Germinal center (tissue), 1 donor: Measurements from ENCODE around the gene DDX1.
"Not testable (repeated sequence)": the region's sequence is repeated elsewhere in the genome, so short reads cannot be mapped to it uniquely, and the experiment has no call there.

Experiments used
- DNase-seq: peaks from one replicate; pipeline ENCODE4 v3.0.0; 2012; ENCODE audit warnings: mixed read lengths, low spot score

DDX1 gene

DNA sequence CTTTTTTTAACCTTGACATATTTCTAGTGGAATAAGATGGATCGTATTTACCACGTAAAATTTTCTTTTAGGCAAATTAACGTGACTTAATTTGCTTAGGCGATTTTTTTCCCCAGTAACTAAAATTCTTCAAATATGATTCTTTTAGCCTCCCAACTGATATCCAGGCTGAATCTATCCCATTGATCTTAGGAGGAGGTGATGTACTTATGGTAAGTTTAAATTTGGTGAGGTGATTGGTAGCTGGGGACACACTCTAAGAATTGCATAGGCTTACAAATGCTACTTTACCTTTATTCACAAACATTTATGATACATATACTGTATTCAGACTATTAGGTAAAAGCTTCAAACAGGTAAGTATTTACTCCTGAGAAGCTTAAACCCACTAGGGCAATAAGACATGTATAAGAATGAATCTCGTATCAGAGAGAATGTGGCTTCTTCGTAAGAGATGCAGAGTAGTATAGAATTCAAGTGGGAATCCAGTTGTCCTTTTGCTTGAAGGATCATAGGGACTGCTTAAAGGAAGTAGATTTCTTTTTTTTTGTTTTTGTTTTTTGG is 3.8 kb downstream of the DDX1 start:
- DNase-seq: no peak

DNA sequence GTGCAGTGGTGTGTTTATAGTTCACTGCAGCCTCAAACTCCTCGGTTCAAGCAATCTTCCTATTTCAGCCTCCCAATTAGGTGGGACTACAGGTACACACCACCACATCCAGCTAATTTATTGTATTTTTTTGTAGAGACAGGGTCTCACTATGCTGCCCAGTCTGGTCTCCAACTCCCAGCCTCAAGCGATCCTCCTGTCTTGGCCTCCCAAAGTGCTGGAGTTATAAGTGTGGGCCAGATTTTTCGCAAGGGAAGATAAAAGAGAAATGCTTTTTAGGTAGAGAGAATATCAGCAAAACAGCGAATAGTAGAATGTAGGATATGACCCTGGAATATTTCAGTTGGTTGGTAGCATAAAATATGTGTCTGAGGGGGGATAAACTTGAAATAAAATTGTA is 4.3 kb downstream of the DDX1 start:
- DNase-seq: no peak

DNA sequence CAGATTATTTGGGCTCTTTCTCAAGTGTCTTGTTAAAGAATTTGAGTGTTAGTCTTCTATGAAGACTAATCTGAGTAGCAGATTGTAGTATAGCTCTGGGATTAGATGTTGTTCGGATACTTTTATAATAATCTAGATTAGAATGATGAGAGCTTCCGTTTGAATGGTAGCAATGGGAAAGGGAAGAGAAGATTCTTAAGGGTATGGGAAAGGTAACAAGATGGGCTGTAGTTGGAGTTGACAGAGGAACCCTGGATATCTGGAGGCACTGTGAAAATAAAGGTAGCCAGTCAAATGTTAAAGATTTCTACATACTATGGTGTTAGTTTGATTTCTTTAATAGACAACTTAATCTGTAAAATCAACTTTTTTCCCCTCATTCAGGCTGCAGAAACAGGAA is 4.7 kb downstream of the DDX1 start:
- no peak for DNase-seq

DNA sequence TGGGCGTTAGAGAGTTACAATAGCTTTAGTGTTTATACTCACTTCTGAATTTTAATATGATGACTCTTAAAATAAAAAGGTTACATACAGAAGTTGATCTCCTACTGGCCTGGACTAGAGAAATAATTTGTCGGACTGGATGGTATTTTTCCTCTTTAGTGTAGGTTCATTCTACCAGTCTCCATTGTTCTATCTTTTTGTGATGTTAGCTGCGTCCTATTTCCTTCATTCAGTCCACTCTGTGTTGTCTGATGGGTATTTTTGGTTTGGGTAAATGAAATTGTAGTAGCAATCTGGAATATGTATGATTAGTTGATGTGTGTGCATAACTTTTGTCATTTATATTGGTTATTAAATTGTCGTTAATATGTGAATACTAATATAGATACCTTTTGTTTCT is 5.3 kb downstream of the DDX1 start:
- no peak for DNase-seq

DNA sequence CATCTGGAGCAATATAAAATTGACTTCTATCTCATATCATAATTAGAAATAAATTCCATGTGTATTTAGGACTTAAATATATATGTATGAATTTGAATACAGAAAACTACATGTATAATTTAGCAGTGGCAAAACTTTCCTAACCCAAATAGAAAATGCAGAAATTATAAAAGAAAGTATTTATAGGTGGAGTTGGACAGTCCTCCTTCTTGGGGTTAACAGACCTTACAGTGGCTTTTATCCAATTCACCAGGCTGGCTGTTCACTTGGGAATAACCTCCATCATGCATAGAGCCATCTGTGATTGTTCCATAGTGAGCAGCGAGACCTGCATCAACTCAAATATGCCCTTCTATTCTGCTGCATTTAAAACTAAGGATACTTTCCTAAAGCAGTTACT is 8.3 kb downstream of the DDX1 start:
- DNase-seq: no peak

DNA sequence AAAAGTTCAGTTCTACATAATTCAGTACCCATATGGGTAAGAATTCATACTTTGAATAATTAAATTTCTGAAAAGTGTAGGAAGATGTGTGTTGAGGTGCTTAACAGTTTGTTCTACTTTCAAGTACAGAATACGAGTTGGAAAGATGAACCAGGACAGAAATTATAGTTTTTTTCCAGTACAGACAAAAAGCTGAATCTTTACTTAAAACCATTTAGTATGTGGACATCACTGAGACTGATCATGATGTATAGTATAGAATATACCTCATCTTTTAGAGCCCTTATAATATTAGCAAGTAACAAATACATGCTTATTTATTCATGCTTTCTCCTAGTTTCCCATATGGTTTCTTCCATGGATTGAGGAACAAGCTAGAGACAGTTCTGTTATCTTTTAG is 10.0 kb downstream of the DDX1 start:
- no peak for DNase-seq

DNA sequence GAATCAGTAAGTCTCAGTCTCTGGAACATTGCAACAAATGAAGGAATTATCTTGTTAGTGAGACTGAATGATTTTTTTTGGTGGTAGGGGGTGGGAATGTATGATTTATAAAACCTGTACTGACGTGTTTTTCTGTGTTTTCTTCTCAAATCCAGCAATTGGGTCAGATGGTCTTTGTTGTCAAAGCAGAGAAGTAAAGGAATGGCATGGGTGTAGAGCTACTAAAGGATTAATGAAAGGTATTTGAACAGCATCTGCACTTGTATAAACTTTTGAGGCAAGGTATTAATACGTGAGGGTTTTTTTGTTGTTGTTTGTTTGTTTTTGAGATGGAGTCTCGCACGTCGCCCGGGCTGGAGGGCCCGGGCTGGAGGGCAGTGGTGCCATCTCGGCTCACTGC is 10.7 kb downstream of the DDX1 start:
- DNase-seq: no peak

DNA sequence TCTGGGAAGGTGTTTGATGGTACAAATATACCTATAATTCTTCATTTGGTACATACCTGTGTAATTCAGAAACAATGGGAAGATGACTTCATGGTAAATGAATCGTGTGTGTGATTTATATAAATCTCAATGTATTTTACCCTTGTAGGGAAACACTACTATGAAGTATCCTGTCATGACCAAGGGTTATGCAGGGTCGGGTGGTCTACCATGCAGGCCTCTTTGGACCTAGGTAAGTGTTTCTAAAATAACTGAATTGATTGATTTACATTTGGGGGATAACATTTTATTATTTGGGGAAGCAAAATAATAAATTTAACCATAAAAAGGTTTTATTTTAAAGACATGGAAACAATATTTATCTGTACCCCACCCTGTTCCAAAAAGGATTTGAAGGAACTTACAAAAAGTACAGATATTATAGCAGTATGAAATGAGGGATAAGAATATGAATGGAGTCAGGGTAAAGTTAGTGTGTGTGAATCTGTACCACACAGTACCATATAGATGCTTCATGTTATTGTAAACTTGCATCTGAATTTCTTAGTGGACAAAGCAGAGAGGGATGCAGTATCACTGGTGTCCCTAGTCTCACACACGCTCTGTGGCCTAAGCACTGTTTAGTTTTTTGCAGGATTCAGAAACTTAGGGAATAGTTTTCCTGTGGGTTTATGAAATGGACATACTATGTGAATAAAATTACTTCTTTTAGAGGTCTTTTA is 11.5 kb downstream of the DDX1 start:
- no peak for DNase-seq

DNA sequence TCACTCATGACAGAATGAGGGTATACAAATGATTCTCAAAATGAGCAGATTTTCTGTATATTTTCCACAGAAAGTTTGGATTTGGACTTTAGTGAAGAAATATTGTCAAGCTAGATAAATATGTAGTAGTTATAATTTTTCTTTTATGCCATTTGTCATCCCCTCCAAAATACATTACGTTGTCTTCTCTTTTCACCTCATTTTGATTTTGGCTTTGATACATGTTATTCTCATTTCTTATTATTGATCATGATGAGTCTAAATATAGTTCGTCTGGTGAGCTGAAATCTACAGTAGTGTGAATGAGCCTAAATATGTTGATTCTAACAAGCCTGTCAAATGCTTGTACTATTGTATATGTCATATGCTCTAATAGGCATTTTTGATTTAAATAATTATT is 12.3 kb downstream of the DDX1 start:
- no peak for DNase-seq

DNA sequence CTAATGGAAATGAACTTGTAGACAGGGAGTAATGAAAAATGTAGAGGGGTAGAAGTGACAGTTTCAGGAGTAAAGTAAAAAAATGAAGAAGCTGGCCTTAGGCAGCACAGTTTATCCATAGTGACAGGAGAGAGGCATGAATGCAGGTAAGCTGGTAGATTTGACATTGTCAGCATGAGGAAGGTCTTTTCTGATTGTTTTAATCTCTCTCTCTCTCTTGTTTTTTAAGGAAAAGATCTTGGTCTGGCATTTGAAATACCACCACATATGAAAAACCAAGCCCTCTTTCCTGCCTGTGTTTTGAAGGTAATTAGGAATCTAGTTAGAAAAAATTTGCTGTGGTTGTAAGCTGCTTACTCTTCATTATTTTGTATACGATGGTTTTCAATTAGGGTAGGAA is 14.1 kb downstream of the DDX1 start:
- DNase-seq: no peak

DNA sequence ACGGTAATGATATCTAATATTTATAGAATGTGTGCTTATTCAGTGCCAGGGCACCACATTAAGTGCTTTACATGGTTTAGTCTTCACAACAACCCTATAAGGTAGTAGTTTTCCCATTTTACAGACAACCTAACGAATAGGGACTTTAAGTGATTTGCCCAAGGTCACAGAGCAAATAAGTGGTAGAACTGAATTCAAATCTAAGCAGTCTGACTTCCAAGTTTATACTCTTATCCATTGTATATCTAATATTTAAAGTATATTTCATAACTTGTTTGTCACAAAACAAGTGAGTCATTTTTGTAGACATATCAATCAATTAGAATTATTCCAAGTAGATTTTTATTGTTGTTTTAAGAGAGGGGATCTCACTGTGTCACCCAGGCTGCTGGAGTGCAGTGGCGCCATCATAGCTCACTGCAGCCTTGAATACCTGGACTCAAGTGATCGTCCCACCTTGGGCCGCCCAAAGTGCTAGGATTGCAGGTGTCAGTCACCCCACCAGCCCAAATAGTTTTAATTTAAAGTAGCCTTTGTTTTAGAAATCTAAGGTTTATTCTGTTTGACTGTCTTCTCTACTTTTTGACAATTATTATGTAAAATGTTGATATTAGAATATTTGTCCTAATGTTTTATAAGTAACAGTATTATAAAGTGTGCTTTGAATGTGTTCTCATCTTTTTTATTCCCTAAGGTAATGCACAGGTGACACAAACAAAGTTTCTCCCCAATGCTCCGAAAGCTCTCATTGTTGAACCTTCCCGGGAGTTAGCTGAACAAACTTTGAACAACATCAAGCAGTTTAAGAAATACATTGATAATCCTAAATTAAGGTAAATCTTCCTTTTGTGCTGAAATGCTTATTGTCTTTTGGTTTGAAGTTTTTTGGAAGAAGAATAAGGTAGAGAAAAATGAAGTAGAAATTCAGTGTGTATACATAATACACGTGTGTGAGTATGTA is 15.1 kb downstream of the DDX1 start:
- DNase-seq: no peak

DNA sequence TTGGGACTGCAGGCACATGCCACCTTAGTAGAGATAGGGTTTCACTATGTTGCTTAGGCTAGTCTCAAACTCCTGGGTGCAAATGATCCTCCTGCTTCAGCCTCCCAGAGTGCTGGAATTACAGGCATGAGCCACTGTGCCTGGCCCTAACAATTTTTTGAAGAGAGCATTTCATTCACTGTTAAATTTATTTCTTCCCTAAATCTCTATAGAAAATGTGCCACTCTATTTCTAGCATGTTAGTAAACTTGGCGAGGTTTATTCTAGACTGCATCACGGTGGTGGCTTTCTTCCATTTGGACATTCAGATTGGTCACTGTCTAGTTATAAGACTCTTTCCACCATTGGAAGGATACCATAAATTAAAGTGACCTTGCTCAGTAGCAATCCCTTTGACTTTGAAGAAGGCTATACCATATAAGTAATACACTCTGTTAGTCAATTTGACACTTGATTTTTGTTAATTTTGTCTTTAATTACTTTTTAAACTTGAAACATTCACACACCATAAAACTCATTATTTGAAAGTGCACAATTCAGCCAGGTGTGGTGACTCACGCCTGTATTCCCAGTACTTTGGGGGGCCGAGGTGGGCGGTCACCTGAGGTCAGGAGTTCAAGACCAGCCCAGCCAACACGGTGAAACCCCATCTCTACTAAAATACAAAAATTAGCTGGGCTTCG is 16.2 kb downstream of the DDX1 start:
- DNase-seq: no peak

DNA sequence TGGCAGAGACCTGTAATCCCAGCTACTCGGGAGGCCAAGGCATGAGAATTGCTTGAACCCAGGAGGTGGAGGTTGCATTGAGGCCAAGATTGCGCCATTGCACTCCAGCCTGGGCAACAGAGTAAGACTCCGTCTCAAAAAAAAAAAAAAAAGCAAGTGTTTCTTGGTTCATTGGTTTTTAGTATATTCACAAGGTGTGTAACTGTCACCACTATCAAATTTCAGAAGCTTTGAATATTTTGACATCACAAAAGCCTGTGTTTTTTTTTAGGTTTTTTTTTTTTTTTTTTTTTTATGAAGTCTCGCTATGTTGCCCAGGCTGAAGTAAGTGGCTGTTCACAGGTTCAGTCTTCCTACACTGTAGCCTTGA is 16.7 kb downstream of the DDX1 start:
- DNase-seq: no peak

DNA sequence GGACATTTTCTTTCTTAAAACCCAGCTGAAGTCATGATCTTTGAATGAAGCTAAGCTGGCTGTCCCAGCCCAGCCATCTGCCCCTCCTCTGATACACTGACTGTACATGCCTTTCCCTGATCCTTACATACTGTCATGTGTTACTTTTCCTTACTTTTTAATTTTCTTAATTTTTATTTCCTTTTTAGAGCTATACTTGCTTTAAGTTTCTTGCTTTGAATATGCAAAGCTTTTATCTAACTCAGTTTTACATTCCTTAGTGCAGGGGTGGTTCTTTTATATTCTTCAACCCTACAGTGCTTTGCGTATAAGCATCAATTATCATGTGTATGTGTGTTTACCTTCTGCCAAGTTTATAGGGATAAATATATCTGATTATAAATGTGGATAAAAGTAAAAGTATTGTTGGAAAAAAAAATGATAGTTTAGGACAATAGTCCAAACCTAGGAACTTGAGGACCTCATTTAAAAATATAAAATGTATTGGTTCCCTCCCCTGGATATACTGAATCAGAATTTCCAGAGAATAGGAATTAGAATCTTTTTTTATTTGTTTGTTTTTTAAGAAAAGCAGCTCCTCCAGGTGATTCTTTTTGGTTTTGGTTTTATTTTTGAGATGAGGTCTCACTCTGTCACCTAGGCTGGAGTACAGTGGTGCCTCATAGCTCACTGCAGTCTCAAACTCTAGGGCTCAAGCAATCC is 17.8 kb downstream of the DDX1 start:
- DNase-seq: no peak

DNA sequence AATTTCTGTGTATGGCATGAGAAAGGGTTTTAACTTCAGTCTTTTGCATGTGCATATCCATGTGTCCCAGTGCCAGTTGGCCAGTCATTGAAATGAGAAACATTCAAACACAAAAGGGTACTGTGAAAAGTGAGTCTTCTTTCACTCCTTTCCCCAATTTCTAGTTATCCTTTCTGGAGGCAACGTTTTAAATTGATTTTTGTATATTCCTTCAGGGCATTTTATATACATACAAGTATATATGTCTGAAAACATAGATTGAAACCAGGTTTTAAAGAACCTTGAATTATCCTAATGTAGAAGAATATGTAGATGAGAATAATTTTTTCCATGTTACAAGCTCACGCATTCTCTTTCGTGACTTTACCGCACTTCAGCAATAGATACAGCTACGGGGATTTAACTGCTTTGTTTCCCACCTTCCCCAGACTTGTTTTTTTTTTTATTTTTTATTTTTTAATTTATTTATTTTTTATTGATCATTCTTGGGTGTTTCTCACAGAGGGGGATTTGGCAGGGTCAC is 18.8 kb downstream of the DDX1 start:
- no peak for DNase-seq

DNA sequence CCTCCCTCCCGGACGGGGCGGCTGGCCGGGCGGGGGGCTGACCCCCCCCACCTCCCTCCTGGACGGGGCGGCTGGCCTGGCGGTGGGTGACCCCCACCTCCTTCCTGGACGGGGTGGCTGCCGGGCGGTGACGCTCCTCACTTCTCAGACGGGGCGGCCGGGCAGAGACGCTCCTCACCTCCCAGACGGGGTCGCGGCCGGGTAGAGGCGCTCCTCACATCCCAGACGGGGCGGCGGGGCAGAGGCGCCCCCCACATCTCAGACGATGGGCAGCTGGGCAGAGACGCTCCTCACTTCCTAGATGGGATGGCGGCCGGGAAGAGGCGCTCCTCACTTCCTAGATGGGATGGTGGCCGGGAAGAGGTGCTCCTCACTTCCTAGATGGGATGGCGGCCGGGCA is 20.4 kb downstream of the DDX1 start:
- DNase-seq: not testable (repeated sequence)

DNA sequence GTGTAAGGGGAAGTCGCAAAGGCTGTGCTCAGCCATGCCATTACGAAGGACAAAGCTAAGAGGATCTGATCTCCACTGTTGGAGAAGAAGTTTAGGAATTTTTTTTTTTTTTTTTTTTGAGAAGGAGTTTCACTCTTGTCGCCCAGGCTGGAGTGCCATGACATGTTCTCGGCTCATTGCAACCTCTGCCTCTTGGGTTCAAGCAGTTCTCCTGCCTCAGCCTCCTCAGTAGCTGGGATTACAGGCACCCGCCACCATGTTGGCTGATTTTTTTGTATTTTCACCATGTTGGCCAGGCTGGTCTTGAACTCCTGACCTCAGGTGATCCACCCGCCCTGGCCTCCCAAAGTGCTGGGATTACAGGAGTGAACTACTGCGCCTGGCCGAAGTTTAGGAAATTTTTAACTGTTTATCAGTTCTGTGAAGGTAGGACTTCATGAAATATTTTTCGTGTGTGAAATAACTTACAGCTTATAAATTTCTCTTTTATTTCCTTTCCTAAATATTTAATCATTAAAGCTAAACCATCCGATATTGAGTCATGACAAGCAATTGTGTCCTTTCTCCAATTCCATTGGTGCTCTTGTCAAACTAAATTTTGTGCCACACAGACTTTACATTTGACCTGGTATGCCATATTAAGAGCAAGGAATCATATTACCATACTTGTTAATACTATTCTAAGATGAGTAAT is 22.2 kb downstream of the DDX1 start:
- DNase-seq: no peak

DNA sequence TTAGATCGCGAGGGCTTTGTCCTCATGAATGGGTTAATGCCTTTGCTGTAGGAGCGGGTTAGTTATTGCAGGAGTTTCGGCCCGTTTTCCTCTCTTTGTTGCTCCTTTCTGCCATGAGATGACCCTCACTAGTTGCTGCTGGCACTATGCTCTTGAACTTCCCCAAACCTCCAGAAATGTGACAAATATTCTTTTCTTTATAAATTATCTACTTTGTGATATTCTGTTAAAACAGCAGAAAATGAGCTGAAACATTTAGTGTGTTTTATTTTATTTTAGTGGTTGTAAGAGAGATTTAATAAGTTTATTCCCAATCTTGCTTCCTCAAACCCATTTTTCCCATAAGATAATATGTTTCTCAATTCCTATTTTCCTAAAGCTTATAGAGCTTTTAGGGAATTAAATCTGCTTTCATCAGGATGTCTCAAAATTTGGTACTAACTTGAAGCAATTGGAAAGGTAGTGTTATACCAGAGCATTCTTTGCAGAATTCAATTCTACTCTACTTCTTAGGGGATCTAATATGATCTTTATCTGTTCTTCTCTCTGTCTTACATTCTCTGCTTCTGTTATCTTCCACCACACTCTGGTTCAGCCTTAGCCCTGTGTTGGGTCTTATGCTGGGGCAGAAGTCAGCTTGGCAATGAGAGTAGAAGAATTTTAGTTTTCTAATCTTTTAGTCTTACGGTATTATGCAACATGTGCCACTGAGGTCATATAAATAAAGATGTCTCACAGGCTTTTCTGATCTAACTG is 23.1 kb downstream of the DDX1 start:
- DNase-seq: no peak

DNA sequence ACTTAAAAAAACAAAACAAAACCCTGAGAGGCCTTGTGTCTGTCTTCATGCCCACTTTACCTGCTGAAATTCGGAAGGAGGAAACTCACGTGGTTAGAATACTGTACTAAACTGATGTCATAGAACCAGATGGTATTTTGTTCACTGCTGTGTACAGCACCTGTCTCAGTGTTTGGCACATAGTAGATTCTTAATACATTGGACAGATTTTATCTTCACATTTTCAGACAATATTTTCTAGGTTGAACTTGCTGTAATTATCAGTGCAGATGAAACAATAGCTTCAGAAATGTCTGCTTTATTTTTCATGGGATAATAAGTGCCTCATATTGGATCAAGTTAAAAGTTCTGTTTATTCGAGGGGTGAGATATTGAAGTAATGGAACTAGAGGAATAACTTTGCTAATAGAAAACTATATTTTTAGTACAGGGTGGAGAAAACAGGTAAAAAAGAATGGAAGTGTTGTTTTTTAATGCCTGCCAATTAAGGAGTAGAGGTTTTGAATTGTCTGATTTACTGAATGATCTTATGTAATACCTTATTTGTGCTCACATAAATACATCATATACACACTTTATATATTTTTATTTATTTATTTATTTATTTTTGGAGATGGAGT is 23.7 kb downstream of the DDX1 start:
- DNase-seq: no peak

DNA sequence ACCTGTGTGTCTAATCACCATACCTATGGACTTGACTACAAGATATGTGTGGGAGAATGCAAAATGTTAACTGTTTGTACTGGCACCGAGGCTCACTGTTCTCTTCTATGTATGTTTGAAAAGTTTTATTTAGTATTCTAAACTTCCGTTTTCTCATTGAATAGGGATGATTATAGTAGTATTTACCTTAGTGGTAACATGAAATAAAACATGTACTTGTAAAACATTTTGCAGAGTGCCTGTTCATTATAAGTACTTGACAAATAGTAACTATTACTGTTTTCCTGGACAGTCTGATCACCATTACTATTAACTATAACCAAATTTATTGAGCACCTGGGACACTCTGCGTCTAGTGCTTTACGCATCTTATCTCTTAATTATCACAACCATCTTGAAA is 24.8 kb downstream of the DDX1 start:
- DNase-seq: no peak
